SH-SY5Y (cell line): ENCODE data around the gene AP5S1.

Experiments
- GATA2 ChIP-seq: IDR thresholded peaks from 2 replicates; pipeline ENCODE4 v1.6.1; 2011; ENCODE audit warnings: mild to moderate bottlenecking, low read depth, low read length
- GATA3 ChIP-seq: IDR thresholded peaks from 2 replicates; pipeline ENCODE4 v1.6.1; 2011; ENCODE audit warnings: low read depth, mild to moderate bottlenecking, low read length, moderate library complexity

DNA sequence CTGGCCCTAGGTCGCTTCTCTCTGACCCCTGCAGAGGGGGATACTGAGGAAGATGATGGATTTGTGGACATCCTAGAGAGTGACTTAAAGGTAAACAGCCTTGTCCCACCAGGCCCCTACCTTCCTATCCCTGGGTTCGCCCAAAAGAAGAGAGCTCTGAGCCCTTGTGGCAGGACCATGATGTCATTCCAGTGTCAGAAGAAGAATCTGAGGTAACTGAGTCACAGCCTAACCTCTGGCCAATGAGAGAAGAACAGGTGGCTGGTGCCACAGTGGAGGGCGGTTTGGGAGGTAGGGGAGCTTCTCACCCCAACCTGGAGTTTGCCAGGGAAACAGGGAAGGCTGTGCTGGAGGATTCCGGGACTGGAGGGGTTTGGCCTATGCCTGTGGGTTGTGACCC lies 19.0 kb upstream of the AP5S1 start:
- TF ChIP-seq GATA2 (no peak), GATA3 (no peak)
